GM12891 (cell line): ENCODE measurements around the gene MED27.

Experiments used
- PAX5 ChIP-seq: IDR thresholded peaks from 2 replicates; pipeline ENCODE4 v1.6.1; 2011; ENCODE audit warnings: low read length, moderate library complexity, mild to moderate bottlenecking; ENCODE audit not compliant: insufficient read depth, severe bottlenecking
- POLR2A ChIP-seq: IDR thresholded peaks from 2 replicates; pipeline ENCODE4 v1.6.1; 2011; ENCODE audit warnings: low read depth, low read length, control low read depth
- POLR2AphosphoS5 ChIP-seq: IDR thresholded peaks from 2 replicates; pipeline ENCODE4 v1.6.1; 2011; ENCODE audit warnings: low read depth, low read length, control low read depth
- TAF1 ChIP-seq: IDR thresholded peaks from 2 replicates; pipeline ENCODE4 v1.6.1; 2011; ENCODE audit warnings: low read depth, low read length, control low read depth

DNA sequence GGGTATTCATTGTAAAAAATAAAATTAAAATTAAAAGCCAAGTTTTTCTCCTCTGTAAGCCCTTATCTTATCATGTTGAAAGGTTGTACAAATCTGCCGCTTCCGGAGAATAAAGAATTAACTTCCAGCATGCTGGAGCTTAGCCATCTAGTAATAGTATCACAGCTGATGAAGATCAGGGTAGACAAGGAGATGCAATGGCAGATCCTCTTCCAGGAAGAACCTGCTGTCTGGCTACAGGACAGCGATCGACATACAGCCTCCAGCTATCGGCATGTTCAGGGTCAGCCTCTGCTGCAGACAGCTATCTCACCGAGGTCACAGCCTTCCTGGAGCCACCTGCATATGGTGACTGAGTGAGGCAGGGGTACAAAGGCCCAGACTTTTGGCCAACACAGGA, 82.6 kb downstream of the MED27 start:
- TF ChIP-seq POLR2AphosphoS5 (no peak), TAF1 (no peak), POLR2A (no peak), PAX5 (no peak)
